Right hindlimb (tissue), 1 donor: Measurements from ENCODE around the gene HS6ST1.
A peak's percentile ranks its signal among the peaks of the same experiment; 100 is the strongest.

Experiments used
- DNase-seq: peaks from one replicate; pipeline ENCODE4 v3.0.0-alpha.2; 2018

Gene HS6ST1

GRCh38 chr2:128292599-128293425, 25.9 kb downstream of the HS6ST1 start:
- DNase-seq = no peak

- no peak for DNase-seq
Measured at GRCh38 chr2:128291844-128292598, 26.6 kb downstream of the HS6ST1 start.

GRCh38 chr2:128291161-128291843, 27.4 kb downstream of the HS6ST1 start:
- no peak for DNase-seq

GRCh38 chr2:128290356-128290755, 28.3 kb downstream of the HS6ST1 start:
- no peak for DNase-seq

- DNase-seq = no peak
Measured at GRCh38 chr2:128289439-128289838, 29.2 kb downstream of the HS6ST1 start.

GRCh38 chr2:128288781-128289180, 29.9 kb downstream of the HS6ST1 start:
- DNase-seq = no peak

GRCh38 chr2:128287780-128288735, 30.6 kb downstream of the HS6ST1 start:
- DNase-seq = no peak

GRCh38 chr2:128286905-128287779, 31.5 kb downstream of the HS6ST1 start:
- DNase-seq = no peak

GRCh38 chr2:128286011-128286721, 32.5 kb downstream of the HS6ST1 start:
- no peak for DNase-seq

- DNase-seq = no peak
Measured at GRCh38 chr2:128285329-128285931, 33.2 kb downstream of the HS6ST1 start.

GRCh38 chr2:128284841-128285240, 33.8 kb downstream of the HS6ST1 start:
- DNase-seq = no peak

GRCh38 chr2:128284037-128284441, 34.6 kb downstream of the HS6ST1 start:
- peak; percentile 12 for DNase-seq

GRCh38 chr2:128282976-128283810, 35.5 kb downstream of the HS6ST1 start:
- DNase-seq = peak; percentile 30

GRCh38 chr2:128282246-128282975, 36.3 kb downstream of the HS6ST1 start:
- DNase-seq = peak; percentile 29

GRCh38 chr2:128281852-128282245, 36.8 kb downstream of the HS6ST1 start:
- DNase-seq = no peak

GRCh38 chr2:128280901-128281321, 37.8 kb downstream of the HS6ST1 start:
- DNase-seq = peak; percentile 43

- peak; percentile 19 for DNase-seq
Measured at GRCh38 chr2:128280158-128280871, 38.4 kb downstream of the HS6ST1 start.

- DNase-seq = no peak
Measured at GRCh38 chr2:128279786-128280157, 38.9 kb downstream of the HS6ST1 start.
